SW480 (cell line): ENCODE measurements around the gene RNF17.
"Not testable (repeated sequence)": the region's sequence is repeated elsewhere in the genome, so short reads cannot be mapped to it uniquely, and the experiment has no call there.

Experiments
- DNase-seq: peaks from one replicate; pipeline ENCODE4 v3.0.0-alpha.2; 2016; ENCODE audit warnings: low spot score

Gene RNF17

GRCh38 chr13:24763596-24764275 lies at the start of gene RNF17:
RNF17 (plus strand) TSS chr13:24764169; CDS start chr13:24764204, 35 bp downstream.
- no peak for DNase-seq

- DNase-seq = peak; percentile 14
Observed at GRCh38 chr13:24716011-24716410, 48.0 kb upstream of the RNF17 start.

- no peak for DNase-seq
Observed at GRCh38 chr13:24716446-24716845, 47.5 kb upstream of the RNF17 start.

- no peak for DNase-seq
Observed at GRCh38 chr13:24717217-24717616, 46.8 kb upstream of the RNF17 start.

- DNase-seq = no peak
Observed at GRCh38 chr13:24718192-24718965, 45.6 kb upstream of the RNF17 start.

- no peak for DNase-seq
Observed at GRCh38 chr13:24719139-24719538, 44.8 kb upstream of the RNF17 start.

GRCh38 chr13:24723206-24723605 lies 40.8 kb upstream of the RNF17 start:
- no peak for DNase-seq

- DNase-seq = no peak
Observed at GRCh38 chr13:24724714-24725113, 39.3 kb upstream of the RNF17 start.

- DNase-seq = no peak
Observed at GRCh38 chr13:24725379-24725778, 38.6 kb upstream of the RNF17 start.

- DNase-seq = peak; percentile 87
Observed at GRCh38 chr13:24727731-24728601, 36.0 kb upstream of the RNF17 start.

GRCh38 chr13:24730873-24731567 lies 32.9 kb upstream of the RNF17 start:
- DNase-seq = not testable (repeated sequence)

- no peak for DNase-seq
Observed at GRCh38 chr13:24734950-24735349, 29.0 kb upstream of the RNF17 start.

GRCh38 chr13:24737042-24737441 lies 26.9 kb upstream of the RNF17 start:
- no peak for DNase-seq

GRCh38 chr13:24738366-24738847 lies 25.6 kb upstream of the RNF17 start:
- DNase-seq = no peak

- no peak for DNase-seq
Observed at GRCh38 chr13:24740014-24740890, 23.7 kb upstream of the RNF17 start.

- DNase-seq = peak; percentile 25
Observed at GRCh38 chr13:24741016-24741662, 22.8 kb upstream of the RNF17 start.

GRCh38 chr13:24741791-24742190 lies 22.2 kb upstream of the RNF17 start:
- DNase-seq = no peak

- no peak for DNase-seq
Observed at GRCh38 chr13:24742294-24742693, 21.7 kb upstream of the RNF17 start.

- no peak for DNase-seq
Observed at GRCh38 chr13:24742977-24743376, 21.0 kb upstream of the RNF17 start.

GRCh38 chr13:24744247-24744646 lies 19.7 kb upstream of the RNF17 start:
- DNase-seq = no peak
